ENCODE results near the gene TPM3. TPM values are rescaled to one million over a fixed set of nuclear protein-coding genes. Genes with fewer than 3 reads are reported as not detected.

TPM3 gene
- total and polyA plus RNA-seq, 9 of the 15 experiments (the other 6 are each of a cell fraction or from before 2014, with no cell fraction given), result 202 to 604 (median 421) TPM

GRCh38 chr1:154186852-154187501, 4.9 kb downstream of the TPM3 start (continued):
- no peak for TF ChIP-seq BCL6 (CRISPR knock-in tag; IDR thresholded peaks at IDR 0.05)
- TF ChIP-seq YY1 (IDR thresholded peaks at IDR 0.05; ENCODE audit: borderline replicate concordance in 1 of 3, control insufficient read depth in 1 of 3, extremely low read depth in 1 of 3, insufficient read depth in 3 of 3, insufficient read length in 1 of 3, insufficient replicate concordance in 2 of 3, low read depth in 1 of 3, low read length in 2 of 3), result no peak
- TF ChIP-seq, protein P1, sequence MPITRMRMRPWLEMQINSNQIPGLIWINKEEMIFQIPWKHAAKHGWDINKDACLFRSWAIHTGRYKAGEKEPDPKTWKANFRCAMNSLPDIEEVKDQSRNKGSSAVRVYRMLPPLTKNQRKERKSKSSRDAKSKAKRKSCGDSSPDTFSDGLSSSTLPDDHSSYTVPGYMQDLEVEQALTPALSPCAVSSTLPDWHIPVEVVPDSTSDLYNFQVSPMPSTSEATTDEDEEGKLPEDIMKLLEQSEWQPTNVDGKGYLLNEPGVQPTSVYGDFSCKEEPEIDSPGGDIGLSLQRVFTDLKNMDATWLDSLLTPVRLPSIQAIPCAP (CRISPR knock-in tag; IDR thresholded peaks at IDR 0.05; ENCODE audit: borderline replicate concordance), result no peak
- TF ChIP-seq SMARCA4 (IDR thresholded peaks at IDR 0.05), result peak; percentile 87
- TF ChIP-seq, protein P2, sequence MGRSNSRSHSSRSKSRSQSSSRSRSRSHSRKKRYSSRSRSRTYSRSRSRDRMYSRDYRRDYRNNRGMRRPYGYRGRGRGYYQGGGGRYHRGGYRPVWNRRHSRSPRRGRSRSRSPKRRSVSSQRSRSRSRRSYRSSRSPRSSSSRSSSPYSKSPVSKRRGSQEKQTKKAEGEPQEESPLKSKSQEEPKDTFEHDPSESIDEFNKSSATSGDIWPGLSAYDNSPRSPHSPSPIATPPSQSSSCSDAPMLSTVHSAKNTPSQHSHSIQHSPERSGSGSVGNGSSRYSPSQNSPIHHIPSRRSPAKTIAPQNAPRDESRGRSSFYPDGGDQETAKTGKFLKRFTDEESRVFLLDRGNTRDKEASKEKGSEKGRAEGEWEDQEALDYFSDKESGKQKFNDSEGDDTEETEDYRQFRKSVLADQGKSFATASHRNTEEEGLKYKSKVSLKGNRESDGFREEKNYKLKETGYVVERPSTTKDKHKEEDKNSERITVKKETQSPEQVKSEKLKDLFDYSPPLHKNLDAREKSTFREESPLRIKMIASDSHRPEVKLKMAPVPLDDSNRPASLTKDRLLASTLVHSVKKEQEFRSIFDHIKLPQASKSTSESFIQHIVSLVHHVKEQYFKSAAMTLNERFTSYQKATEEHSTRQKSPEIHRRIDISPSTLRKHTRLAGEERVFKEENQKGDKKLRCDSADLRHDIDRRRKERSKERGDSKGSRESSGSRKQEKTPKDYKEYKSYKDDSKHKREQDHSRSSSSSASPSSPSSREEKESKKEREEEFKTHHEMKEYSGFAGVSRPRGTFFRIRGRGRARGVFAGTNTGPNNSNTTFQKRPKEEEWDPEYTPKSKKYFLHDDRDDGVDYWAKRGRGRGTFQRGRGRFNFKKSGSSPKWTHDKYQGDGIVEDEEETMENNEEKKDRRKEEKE (IDR thresholded peaks at IDR 0.05; ENCODE audit: borderline replicate concordance in 1 of 2, control insufficient read depth in 1 of 2, low read depth in 2 of 2, low read length in 1 of 2), result no peak
- TF ChIP-seq ZNF75A (CRISPR knock-in tag; IDR thresholded peaks at IDR 0.05), result no peak
- TF ChIP-seq ZBTB7A (IDR thresholded peaks at IDR 0.05; ENCODE audit: borderline replicate concordance, control insufficient read depth, low read depth, low read length), result peak; percentile 77
- TF ChIP-seq NUFIP1 (IDR thresholded peaks at IDR 0.05; ENCODE audit: partially characterized antibody), result no peak
- TF ChIP-seq HDAC1 (IDR thresholded peaks at IDR 0.05), result peak in 1 of 2 experiments; percentile 87; a peak in 2 of 4 replicates
- peak; percentile 64 for TF ChIP-seq SMARCC2 (IDR thresholded peaks at IDR 0.05; ENCODE audit: low read depth)
- TF ChIP-seq ZNF174 (CRISPR knock-in tag; IDR thresholded peaks at IDR 0.05), result no peak
- TF ChIP-seq ZNF354B (CRISPR knock-in tag; IDR thresholded peaks at IDR 0.05), result no peak
- TF ChIP-seq LEF1 (IDR thresholded peaks at IDR 0.05), result peak; percentile 95
- no peak for TF ChIP-seq ZNF121 (CRISPR knock-in tag; conservative IDR thresholded peaks at IDR 0.05)
- TF ChIP-seq PCBP1 (IDR thresholded peaks at IDR 0.05; ENCODE audit: low read depth, low read length, poor library complexity, severe bottlenecking), result no peak
- TF ChIP-seq ZNF717 (CRISPR knock-in tag; IDR thresholded peaks at IDR 0.05), result no peak
- no peak for TF ChIP-seq KAT8 (IDR thresholded peaks at IDR 0.05; ENCODE audit: low read depth)
- TF ChIP-seq HCFC1 (IDR thresholded peaks at IDR 0.05; ENCODE audit: low read depth, low read length), result no peak
- no peak for TF ChIP-seq MAFK (IDR thresholded peaks at IDR 0.05; ENCODE audit: low read length)
- TF ChIP-seq SOX6 (IDR thresholded peaks at IDR 0.05), result peak; percentile 90
- no peak for TF ChIP-seq HMG20B (CRISPR knock-in tag; IDR thresholded peaks at IDR 0.05)
- TF ChIP-seq ZEB2 (IDR thresholded peaks at IDR 0.05), result no peak
- TF ChIP-seq, protein P3, sequence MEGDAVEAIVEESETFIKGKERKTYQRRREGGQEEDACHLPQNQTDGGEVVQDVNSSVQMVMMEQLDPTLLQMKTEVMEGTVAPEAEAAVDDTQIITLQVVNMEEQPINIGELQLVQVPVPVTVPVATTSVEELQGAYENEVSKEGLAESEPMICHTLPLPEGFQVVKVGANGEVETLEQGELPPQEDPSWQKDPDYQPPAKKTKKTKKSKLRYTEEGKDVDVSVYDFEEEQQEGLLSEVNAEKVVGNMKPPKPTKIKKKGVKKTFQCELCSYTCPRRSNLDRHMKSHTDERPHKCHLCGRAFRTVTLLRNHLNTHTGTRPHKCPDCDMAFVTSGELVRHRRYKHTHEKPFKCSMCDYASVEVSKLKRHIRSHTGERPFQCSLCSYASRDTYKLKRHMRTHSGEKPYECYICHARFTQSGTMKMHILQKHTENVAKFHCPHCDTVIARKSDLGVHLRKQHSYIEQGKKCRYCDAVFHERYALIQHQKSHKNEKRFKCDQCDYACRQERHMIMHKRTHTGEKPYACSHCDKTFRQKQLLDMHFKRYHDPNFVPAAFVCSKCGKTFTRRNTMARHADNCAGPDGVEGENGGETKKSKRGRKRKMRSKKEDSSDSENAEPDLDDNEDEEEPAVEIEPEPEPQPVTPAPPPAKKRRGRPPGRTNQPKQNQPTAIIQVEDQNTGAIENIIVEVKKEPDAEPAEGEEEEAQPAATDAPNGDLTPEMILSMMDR (IDR thresholded peaks at IDR 0.05 in 2 of 3, conservative IDR thresholded peaks at IDR 0.05 in 1 of 3; ENCODE audit: insufficient read depth in 2 of 3, low read depth in 1 of 3, low read length in 3 of 3), result no peak
- no peak for TF ChIP-seq ZNF224 (CRISPR knock-in tag; IDR thresholded peaks at IDR 0.05)
- peak; percentile 41; the same call in 1 of the 2 replicates for TF ChIP-seq SP1 (CRISPR knock-in tag; IDR thresholded peaks at IDR 0.05)

Measured in K562 (cell line).